ENCODE data around the gene SYTL4.

SYTL4 gene

DNA sequence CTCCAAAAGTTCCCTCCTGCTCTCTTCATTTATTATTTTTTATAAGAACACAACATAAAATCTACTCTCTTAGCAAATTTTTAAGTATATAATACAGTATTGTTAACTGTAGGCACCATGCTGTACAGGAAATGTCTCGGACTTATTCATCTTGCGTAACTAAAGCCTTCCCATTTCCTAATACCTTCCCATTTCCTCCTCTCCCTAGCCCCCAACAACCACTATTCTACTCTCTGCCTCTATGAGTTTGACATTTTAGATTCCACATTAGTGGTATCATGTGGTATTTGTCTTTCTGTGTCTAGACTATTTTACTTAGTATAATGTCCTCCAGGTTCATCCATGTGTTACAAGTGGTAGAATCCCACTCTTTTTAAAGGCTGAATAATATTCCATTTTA, 15.8 kb upstream of the SYTL4 start:
- Histone ChIP-seq H3K27me3 (ENCODE audit: insufficient read depth, low read depth) (no peaks in the 10 kb centered on the region), H3K79me2 (ENCODE audit: insufficient read depth, low read depth) (no peaks in the 10 kb centered on the region), H3K27ac (no peak overlapping the region), H3K36me3 (ENCODE audit: insufficient read depth) (no peaks in the 10 kb centered on the region), H2AFZ (ENCODE audit: low read depth) (no peak overlapping the region), H4K20me1 (ENCODE audit: insufficient read depth) (no peaks in the 10 kb centered on the region), H3K4me3 (IDR thresholded peaks at IDR 0.05; ENCODE audit: insufficient read depth, low read depth, low read length) (no peak overlapping the region), H3K4me2 (no peak overlapping the region), H3K9ac (no peak overlapping the region), H3K4me1 (ENCODE audit: low read depth, poor library complexity, severe bottlenecking) (no peaks in the 10 kb centered on the region)
- TF ChIP-seq, protein P1, sequence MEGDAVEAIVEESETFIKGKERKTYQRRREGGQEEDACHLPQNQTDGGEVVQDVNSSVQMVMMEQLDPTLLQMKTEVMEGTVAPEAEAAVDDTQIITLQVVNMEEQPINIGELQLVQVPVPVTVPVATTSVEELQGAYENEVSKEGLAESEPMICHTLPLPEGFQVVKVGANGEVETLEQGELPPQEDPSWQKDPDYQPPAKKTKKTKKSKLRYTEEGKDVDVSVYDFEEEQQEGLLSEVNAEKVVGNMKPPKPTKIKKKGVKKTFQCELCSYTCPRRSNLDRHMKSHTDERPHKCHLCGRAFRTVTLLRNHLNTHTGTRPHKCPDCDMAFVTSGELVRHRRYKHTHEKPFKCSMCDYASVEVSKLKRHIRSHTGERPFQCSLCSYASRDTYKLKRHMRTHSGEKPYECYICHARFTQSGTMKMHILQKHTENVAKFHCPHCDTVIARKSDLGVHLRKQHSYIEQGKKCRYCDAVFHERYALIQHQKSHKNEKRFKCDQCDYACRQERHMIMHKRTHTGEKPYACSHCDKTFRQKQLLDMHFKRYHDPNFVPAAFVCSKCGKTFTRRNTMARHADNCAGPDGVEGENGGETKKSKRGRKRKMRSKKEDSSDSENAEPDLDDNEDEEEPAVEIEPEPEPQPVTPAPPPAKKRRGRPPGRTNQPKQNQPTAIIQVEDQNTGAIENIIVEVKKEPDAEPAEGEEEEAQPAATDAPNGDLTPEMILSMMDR (conservative IDR thresholded peaks at IDR 0.05; ENCODE audit: low read depth, low read length), result no peak

DNA sequence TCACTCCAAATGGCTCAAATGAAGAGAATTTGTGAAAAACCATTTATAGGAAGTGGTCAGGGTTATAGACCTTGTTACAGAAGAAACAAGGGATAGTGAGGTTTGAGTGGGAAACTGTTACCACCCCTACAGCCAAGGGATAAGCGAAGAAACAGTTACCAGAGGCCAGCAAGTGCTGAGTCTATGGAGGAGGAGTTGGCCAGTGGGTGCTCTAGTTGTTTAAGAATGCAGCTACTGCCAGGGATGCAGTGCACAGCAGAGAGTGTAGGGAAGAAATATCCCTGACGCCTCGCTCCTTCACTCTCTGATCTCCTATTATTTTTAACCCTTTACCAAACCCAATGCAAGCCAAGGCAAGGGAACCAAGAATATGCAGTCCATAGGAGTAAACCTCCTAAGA, 15.2 kb upstream of the SYTL4 start:
- Histone ChIP-seq H3K9ac (no peak overlapping the region), H2AFZ (ENCODE audit: low read depth) (no peak overlapping the region), H3K79me2 (ENCODE audit: insufficient read depth, low read depth) (no peaks in the 10 kb centered on the region), H3K4me3 (IDR thresholded peaks at IDR 0.05; ENCODE audit: insufficient read depth, low read depth, low read length) (no peak overlapping the region), H4K20me1 (ENCODE audit: insufficient read depth) (no peaks in the 10 kb centered on the region), H3K4me1 (ENCODE audit: low read depth, poor library complexity, severe bottlenecking) (no peaks in the 10 kb centered on the region), H3K36me3 (ENCODE audit: insufficient read depth) (no peaks in the 10 kb centered on the region), H3K27me3 (ENCODE audit: insufficient read depth, low read depth) (no peaks in the 10 kb centered on the region), H3K27ac (no peak overlapping the region), H3K4me2 (no peak overlapping the region)
- TF ChIP-seq, protein P1 (conservative IDR thresholded peaks at IDR 0.05; ENCODE audit: low read depth, low read length), result no peak

DNA sequence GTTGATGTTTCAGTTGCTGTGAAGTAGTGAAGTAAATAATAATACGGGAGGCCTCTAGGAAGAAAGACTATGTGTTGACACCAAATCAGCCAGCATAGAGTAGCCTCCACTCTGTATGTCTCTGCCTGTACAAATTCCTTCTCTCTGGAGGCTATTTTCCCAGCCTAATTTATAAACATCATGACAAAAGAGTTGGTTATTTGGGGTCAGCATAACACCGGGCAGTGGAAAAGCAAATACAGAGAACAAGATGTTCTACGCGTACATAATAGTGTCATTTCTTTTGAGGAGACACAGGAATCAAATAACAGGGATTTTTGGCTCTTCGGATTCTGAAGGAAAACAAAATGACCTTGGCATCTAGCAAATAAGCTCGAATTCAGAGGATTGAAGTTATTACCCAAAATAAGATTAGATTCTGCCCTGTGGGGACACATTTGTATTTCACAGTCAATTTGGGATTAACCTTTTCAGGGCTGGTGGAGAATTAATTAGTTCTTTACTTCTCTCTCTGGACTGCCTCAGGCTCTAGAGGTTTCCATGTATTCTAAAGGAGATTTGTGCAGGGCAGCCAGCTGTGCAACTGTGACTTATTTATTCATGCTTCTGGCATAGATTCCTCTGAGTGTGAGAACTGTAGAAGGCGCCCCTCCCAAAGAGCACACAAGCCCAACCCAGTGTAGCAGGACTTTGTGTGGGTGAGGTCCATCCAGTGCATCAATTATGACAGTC, 14.1 kb upstream of the SYTL4 start:
- no peak overlapping the region for H2AFZ ChIP-seq (ENCODE audit: low read depth)
- no peak overlapping the region for H3K4me2 ChIP-seq
- H3K27ac ChIP-seq, result no peak overlapping the region
- no peaks in the 10 kb centered on the region for H3K79me2 ChIP-seq (ENCODE audit: insufficient read depth, low read depth)
- no peaks in the 10 kb centered on the region for H3K36me3 ChIP-seq (ENCODE audit: insufficient read depth)
- TF ChIP-seq, protein P1 (conservative IDR thresholded peaks at IDR 0.05; ENCODE audit: low read depth, low read length), result no peak
- H3K9ac ChIP-seq, result no peak overlapping the region
- no peaks in the 10 kb centered on the region for H4K20me1 ChIP-seq (ENCODE audit: insufficient read depth)
- no peaks in the 10 kb centered on the region for H3K27me3 ChIP-seq (ENCODE audit: insufficient read depth, low read depth)
- no peaks in the 10 kb centered on the region for H3K4me1 ChIP-seq (ENCODE audit: low read depth, poor library complexity, severe bottlenecking)
- H3K4me3 ChIP-seq (IDR thresholded peaks at IDR 0.05; ENCODE audit: insufficient read depth, low read depth, low read length), result no peak overlapping the region

DNA sequence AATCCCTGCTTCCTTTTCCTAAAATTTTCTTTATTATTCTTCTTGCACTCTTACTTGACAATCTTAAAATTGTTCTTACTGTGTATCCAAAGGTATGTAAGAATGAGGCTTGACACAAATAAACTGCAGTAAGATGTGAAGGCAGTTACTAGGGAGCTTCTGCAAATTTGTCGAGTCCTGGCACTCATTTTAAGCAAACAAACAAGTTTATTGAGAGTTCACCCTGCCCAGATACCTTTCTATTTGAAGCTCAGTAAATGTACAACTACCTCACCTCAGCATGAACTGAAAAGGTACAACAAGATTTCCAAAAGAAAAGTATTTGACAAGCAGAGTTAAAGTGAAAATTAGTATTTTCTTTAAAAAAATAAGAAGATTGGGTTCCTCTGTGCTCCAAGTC, 13.3 kb upstream of the SYTL4 start:
- Histone ChIP-seq H3K9ac (no peak overlapping the region), H2AFZ (ENCODE audit: low read depth) (no peak overlapping the region), H3K27me3 (ENCODE audit: insufficient read depth, low read depth) (no peaks in the 10 kb centered on the region), H3K36me3 (ENCODE audit: insufficient read depth) (no peaks in the 10 kb centered on the region), H3K4me2 (no peak overlapping the region), H3K4me3 (IDR thresholded peaks at IDR 0.05; ENCODE audit: insufficient read depth, low read depth, low read length) (no peak overlapping the region), H3K79me2 (ENCODE audit: insufficient read depth, low read depth) (no peaks in the 10 kb centered on the region), H4K20me1 (ENCODE audit: insufficient read depth) (no peaks in the 10 kb centered on the region), H3K4me1 (ENCODE audit: low read depth, poor library complexity, severe bottlenecking) (no peaks in the 10 kb centered on the region), H3K27ac (no peak overlapping the region)
- TF ChIP-seq, protein P1 (conservative IDR thresholded peaks at IDR 0.05; ENCODE audit: low read depth, low read length), result no peak
